Mononuclear cell (primary cell): ENCODE measurements around the gene JAZF1. TPM values are rescaled to one million over a fixed set of nuclear protein-coding genes. Genes with fewer than 3 reads are reported as not detected.

Source experiments
- H3K27me3 ChIP-seq: 2 replicates; pipeline ENCODE4 v1.6.0; 2011; ENCODE audit warnings: low read length, control low read depth; ENCODE audit not compliant: insufficient read depth
- H3K4me1 ChIP-seq: 2 replicates; pipeline ENCODE4 v1.5.1; 2011; ENCODE audit warnings: mild to moderate bottlenecking, low read length, control low read depth; ENCODE audit not compliant: insufficient read depth
- H3K4me3 ChIP-seq: 2 replicates; pipeline ENCODE4 v1.5.1; 2011; ENCODE audit warnings: mild to moderate bottlenecking, low read length, moderate library complexity
- H3K9me3 ChIP-seq: 2 replicates; pipeline ENCODE4 v1.5.1; 2011; ENCODE audit warnings: low read depth, mild to moderate bottlenecking, control low read depth, low read length
- total RNA-seq: library from RNA; depleted of rRNA; stranded (reverse); fragments of >200 nt; gene quantifications from one replicate; pipeline ENCODE4 v1.2.3, GENCODE V29; 2012

Gene JAZF1
- total RNA-seq, 1 donor = 16.5 TPM

DNA sequence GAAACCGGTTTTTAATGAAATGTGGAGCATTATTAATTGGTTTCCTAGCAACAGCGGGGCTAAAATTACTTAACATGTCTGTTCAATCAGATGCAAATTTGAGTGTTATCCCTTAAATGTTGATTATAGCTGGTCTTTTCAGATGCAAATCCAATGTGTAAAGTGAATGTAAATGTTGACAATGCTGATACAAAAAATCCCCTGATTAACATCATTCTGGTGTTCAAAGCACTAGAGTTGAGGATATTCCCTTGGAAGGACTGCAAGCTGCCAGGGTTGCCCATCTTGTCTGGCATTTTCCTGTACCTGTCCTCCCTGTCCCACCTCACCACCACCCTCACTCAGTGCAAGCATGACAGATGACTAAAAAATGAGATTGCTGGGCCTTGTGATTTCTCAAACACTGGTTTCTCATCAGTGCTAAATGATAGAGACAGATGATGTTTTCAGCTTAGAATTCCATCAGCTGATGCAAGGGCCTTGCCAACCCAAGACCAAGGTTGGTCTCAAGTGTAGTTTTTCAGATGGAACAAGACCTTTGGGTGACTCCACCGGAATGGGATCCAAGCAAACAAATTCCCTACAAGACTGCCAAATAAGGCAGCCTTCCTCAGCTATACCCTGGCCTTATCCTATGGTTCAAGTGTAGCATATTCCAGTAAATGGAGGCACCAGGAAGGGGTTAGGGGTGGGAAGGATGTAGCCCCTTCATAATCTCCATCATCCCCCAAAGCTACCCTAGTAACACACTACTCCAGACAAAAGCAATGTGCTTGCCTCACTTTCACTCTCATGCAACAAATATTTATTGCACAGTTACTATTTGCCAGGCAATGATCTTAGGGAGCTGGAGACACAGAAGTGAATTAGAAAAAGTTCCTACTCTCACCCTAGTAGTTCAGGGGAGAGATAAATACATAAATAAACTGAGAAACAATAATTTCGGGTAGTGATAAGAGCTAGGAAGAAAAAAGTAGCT lies 54.9 kb downstream of the JAZF1 start:
- Histone ChIP-seq H3K4me3 (no peak overlapping the region), H3K27me3 (no peaks in the 10 kb centered on the region), H3K4me1 (peaks cover 51% of the 10 kb centered on the region), H3K9me3 (no peaks in the 10 kb centered on the region)

DNA sequence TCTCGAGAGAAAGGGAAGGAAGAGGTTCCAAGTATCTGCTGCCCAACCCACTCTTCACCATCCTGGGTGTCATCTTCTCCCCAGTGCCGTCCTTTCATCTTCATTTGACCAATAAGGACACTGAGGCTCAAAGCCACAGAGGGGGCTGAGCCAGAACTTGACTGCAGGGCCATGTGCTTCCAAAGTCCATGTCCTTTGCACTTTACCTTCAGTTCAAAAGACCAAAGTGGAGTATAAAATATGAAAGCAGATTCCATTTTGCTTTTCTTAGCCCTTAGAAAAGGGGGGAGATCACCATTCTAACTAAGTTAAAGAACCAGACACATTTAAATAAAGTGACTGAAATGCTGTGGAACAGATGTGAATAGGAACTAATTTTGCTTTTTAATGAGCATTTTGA lies 56.2 kb downstream of the JAZF1 start:
- no peak overlapping the region for H3K4me3 ChIP-seq
- peaks cover 61% of the 10 kb centered on the region for H3K4me1 ChIP-seq

DNA sequence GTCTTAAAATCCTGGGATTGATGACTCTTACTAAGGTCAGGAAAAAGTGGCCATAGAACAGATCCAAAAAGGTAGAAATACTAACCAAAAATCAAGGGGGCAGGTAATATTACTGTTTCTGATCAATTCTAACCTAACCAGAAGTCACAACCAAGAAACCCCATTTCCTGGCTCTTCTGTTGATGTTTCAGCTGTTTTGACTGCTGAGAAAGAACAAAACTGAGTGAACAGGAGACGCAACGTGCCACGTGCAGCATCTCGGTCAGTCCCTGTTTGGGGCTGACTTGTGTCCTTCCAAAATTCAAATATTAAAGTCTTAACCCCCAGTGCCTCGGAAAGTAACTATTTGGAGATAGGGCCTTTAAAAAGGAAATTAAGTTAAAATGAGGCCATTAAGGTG lies 56.8 kb downstream of the JAZF1 start:
- no peaks in the 10 kb centered on the region for H3K27me3 ChIP-seq
- H3K9me3 ChIP-seq = no peaks in the 10 kb centered on the region
- H3K4me3 ChIP-seq = no peak overlapping the region
- peaks cover 58% of the 10 kb centered on the region for H3K4me1 ChIP-seq

More for the DNA sequence above, 56.2 kb downstream of the JAZF1 start:
- no peaks in the 10 kb centered on the region for H3K9me3 ChIP-seq
- H3K27me3 ChIP-seq = no peaks in the 10 kb centered on the region

DNA sequence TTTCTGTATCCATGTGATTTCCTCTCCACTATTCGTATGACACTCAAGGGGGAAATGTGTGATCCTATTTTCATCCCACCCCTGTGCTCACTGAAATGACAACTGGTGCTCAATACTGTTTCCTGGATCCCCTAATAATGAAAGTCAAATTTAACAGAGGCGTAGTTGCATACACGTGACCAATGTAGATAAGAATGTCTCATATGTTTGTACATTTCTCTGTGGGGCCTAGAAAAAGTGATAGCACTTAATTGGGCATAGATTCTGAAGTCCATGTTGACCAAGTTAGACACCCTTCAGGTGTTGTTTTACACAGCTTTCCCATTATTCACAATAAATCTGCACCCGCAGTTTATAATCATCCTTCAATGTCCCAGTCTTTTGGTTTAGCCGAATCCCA lies 59.1 kb downstream of the JAZF1 start:
- Histone ChIP-seq H3K9me3 (no peaks in the 10 kb centered on the region), H3K27me3 (no peaks in the 10 kb centered on the region), H3K4me3 (no peak overlapping the region), H3K4me1 (peaks cover 49% of the 10 kb centered on the region)

DNA sequence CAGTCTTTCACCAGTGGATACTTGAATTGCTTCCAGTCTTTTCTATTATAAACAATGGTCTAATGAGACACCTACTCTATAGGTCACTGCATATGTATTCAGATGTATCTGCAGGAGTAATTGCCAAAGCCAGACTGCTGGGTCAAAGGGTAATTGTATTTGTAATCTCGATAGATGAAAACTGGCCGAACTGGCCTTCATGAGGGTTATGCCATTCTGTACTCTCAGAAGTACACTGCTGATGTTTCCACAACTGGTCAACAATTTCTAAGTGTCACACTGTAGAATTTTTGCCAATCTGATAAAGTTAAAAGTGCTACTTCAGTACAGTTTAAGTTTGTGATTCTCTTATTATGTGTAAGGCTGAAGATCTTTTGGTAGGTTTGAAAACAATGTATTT lies 64.6 kb downstream of the JAZF1 start:
- H3K4me1 ChIP-seq = peaks cover 26% of the 10 kb centered on the region

DNA sequence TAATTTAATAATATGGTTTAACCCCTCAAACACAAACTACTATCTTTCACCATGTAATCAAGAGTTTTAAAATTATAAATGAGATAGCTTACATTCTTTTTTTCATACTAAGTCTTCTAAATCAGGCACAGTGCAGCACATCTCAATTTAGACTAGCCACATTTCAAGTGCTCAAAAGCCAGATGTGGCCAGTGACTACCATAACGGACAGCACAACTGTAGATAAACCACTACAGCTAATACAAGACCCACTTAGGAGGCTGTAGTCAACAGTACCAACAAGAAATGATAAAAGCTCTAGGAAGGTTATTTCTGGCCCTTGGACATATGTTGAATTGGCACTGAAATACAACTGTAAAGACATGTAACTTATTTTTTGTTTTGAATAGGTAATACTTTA lies 65.3 kb downstream of the JAZF1 start:
- Histone ChIP-seq H3K27me3 (no peaks in the 10 kb centered on the region), H3K4me1 (peaks cover 18% of the 10 kb centered on the region), H3K4me3 (no peak overlapping the region), H3K9me3 (no peaks in the 10 kb centered on the region)

More for the DNA sequence above, 64.6 kb downstream of the JAZF1 start:
- Histone ChIP-seq H3K4me3 (no peak overlapping the region), H3K27me3 (no peaks in the 10 kb centered on the region), H3K9me3 (no peaks in the 10 kb centered on the region)

DNA sequence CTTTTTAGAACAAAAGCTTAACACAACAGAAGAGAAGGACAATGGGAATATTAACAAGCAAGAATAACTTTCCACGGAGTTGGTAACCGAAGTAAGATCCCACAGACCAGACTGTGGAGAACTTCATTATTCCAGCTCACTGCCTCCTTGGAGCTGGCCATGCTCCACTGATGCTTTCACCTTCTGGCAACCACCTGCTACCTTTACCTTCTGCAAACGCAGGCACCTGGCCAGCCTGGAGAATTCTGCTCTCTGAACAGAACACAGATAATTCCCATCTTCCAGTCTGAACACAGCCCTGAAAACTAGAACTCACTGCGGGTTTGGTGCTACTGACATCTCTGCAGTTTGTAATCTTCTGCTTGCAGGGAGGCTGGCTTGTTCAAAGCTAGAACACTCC lies 66.5 kb downstream of the JAZF1 start:
- Histone ChIP-seq H3K4me1 (peaks cover 13% of the 10 kb centered on the region), H3K9me3 (no peaks in the 10 kb centered on the region), H3K4me3 (no peak overlapping the region), H3K27me3 (no peaks in the 10 kb centered on the region)

DNA sequence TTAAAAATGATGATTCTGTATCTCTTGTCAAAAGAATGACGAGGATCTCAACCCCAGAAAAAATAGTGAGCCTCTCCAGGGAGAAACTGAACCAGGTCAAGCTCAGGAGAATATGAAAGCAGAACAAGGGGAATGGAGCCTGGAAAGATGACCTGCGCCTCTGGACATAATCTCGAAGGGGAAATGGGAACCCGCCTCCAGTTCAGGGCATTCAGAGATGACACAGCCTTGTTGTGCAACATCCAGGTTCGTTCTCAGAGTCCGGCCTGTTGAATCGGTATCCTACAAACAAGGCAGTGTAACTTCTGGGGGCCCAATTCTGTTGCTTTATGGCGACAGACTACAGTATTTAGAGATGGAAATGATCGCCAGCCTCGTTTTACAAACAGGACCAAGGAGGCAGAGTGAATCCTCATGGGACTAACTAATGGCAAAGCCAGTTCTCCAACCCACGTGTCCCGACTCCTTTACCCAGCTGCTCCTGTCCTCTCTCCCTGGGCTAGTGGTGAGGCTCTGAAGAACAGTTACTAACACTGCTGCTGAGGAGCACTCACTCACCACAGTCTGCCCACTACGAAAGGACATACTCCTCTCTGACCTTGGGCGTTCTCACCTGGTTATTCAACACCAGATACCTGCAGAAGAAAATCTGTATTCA lies 67.6 kb downstream of the JAZF1 start:
- Histone ChIP-seq H3K27me3 (no peaks in the 10 kb centered on the region), H3K4me1 (peaks cover 13% of the 10 kb centered on the region), H3K9me3 (no peaks in the 10 kb centered on the region), H3K4me3 (no peak overlapping the region)

DNA sequence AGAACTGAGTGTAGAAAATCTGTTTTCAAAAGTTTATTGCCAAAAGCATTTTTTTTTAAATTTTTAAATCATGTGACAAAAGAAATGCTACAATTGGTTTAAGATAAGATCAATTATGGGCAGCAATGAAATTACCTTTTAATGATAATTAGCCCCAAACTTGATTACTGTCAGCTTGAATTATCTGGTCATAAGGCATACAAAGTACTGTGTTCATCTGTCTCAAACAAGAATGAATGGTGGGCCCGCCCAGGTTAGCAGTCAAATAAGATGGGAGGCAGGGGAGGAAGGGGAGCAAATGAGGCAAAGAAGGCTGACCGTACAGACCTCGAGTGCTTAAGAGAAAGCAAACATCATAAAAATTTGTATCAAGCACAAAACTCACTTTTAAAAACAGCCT lies 68.1 kb downstream of the JAZF1 start:
- Histone ChIP-seq H3K4me3 (no peak overlapping the region), H3K9me3 (no peaks in the 10 kb centered on the region), H3K27me3 (no peaks in the 10 kb centered on the region), H3K4me1 (peaks cover 13% of the 10 kb centered on the region)

DNA sequence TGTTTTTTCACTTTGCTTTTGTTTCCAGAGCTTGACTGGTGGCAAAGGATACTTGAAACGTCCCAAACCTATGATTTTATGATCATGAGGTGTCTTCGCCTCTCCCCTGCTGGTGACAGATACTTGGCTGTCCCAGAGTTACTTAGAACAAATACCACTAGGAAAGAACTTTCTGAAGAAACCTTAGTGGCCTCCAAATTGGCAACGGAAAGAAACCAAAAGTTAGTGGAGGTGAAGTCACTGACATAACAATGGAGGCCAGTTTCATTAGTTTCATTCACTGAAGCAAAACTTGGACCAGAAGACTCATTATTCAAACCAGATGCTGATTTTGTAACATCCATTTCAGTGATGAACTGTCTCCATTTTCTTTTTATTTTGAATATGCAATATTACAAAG lies 68.6 kb downstream of the JAZF1 start:
- Histone ChIP-seq H3K4me3 (no peak overlapping the region), H3K4me1 (peaks cover 13% of the 10 kb centered on the region), H3K27me3 (no peaks in the 10 kb centered on the region), H3K9me3 (no peaks in the 10 kb centered on the region)

DNA sequence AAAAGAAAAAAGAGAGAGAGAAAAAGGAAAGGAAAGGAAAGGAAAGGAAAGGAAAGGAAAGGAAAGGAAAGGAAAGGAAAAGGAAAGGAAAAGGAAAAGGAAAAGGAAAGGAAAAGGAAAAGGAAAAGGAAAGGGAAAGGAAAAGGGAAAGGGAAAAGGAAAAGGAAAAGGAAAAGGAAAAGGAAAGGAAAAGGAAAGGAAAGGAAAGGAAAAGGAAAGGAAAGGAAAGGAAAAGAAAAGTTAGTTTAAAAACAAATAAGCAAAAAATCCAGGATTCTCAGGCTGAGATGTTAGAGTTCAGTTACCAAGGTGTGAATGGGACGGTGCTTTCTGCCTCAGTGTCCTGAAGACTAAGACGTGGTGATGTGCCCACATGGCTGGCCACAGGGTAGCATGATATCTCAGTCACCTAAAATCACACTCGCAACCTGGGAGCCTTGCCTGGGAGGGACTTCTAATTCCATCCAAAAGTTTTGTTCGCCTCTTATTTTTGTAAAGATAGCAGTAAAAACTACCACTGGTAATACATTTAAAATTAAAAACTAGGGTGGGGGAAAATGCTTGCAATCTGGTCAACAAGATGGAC lies 70.1 kb downstream of the JAZF1 start:
- H3K9me3 ChIP-seq = no peaks in the 10 kb centered on the region
- no peaks in the 10 kb centered on the region for H3K27me3 ChIP-seq
- no peak overlapping the region for H3K4me3 ChIP-seq
- H3K4me1 ChIP-seq = peaks cover 13% of the 10 kb centered on the region

DNA sequence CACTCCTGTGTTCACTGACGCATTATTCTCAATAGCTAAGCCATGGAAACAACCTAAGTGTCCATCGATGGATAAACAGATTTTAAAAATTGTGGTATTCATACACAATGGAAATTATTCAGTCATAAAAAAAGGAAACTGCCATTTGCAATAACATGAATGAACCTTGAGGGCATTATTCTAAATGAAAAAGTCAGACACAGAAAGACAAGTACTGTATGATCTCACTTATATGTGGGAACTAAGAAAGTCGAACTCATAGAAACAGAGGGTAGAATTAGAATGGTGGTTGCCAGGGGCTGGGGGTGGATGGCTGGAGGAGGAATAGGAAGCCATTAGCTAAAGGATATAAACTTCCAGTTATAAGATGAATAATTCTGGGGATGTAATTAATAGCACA lies 71.8 kb downstream of the JAZF1 start:
- H3K4me1 ChIP-seq = peaks cover 13% of the 10 kb centered on the region
- no peak overlapping the region for H3K4me3 ChIP-seq
- H3K9me3 ChIP-seq = no peaks in the 10 kb centered on the region
- H3K27me3 ChIP-seq = no peaks in the 10 kb centered on the region

DNA sequence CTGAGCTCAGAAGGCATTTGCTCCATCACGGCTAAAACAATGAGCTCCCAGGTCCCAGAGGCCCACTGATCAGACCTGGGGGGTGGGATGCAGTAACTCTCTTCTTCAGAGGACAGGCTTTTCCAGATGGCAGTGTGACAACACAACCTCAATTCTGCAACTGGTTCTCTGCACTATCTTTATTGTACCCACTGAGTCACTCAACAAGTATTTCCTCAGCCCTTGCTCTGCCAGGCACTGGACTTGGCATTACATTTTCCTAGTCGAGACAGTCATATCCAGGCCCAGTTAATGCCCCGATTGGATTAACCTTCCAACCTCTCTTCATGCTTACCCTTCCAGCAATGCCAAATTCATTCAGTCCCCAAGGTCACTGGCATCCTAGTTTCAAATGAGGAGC lies 72.6 kb downstream of the JAZF1 start:
- Histone ChIP-seq H3K4me3 (no peak overlapping the region), H3K27me3 (no peaks in the 10 kb centered on the region), H3K9me3 (no peaks in the 10 kb centered on the region), H3K4me1 (peaks cover 11% of the 10 kb centered on the region)

DNA sequence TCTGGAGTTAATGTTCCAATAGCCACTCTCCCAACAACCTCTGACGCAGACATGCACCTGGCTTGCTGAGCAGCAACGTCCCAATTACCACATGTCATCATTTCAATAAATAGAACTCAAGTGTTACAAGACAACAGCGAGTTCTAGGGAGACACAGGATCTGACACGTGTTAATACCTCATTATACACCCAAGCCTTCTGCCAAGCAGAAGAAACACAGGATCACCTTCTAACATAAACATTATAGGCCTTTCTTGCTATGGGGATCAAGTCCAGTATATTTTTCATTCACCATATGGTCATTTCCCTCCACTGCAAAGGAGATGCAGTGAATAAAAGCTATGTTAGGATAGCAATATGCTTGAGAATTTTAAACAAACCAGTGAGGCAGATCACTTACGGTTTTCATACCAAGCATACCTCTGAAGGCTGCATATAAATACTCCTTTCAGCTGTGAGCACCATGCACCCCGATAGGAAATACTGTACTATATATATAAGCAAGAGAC lies 74.2 kb downstream of the JAZF1 start:
- Histone ChIP-seq H3K4me3 (no peak overlapping the region), H3K4me1 (peaks cover 8% of the 10 kb centered on the region), H3K9me3 (no peaks in the 10 kb centered on the region), H3K27me3 (no peaks in the 10 kb centered on the region)

DNA sequence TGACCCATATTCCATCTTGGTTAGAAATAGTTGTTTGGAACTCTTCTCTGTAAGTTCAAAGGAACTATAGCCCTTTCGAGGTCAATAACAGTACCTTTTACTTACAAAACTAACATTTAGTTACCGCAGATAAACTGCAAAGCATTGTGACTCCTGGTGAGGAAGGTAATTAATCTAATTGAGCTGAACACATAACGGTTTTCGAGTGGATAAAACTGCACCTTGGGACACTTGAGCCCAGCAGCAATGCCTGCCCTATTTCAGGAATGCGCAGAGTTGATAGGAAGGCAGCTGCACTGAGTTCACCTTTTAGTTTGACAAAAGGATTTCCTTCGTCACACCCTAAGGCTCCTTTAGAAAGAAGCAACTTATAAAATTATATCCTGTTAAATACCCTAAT lies 75.4 kb downstream of the JAZF1 start:
- H3K4me3 ChIP-seq = no peak overlapping the region
- peaks cover 8% of the 10 kb centered on the region for H3K4me1 ChIP-seq
- H3K27me3 ChIP-seq = no peaks in the 10 kb centered on the region
- no peaks in the 10 kb centered on the region for H3K9me3 ChIP-seq
